Thyroid gland (tissue), 4 donors: ENCODE measurements around the gene GMFB. TPM values are rescaled to one million over a fixed set of nuclear protein-coding genes. Genes with fewer than 3 reads are reported as not detected.

ENCODE experiments used
- DNase-seq, 2 donors: peaks; one replicate each; pipeline ENCODE4 v3.0.0-alpha.2; 2019
- H3K27ac ChIP-seq, 3 donors: fragments of 200-600 bp; sonication (generic); 1 replicate in 2 of 3; 2 replicates in 1 of 3; pipeline ENCODE4 v1.5.1; 2016 to 2019; ENCODE audit warnings: mild to moderate bottlenecking in 1 of 3, moderate library complexity in 1 of 3
- H3K27me3 ChIP-seq: fragments of 200-600 bp; sonication (generic); one replicate; pipeline ENCODE4 v1.5.1; 2019
- H3K36me3 ChIP-seq, 2 donors: fragments of 200-600 bp; sonication (generic); one replicate each; pipeline ENCODE4 v1.5.1; 2016 to 2019
- H3K4me1 ChIP-seq, 2 donors: fragments of 200-600 bp; sonication (generic); one replicate each; pipeline ENCODE4 v1.5.1; 2017 to 2019
- H3K4me3 ChIP-seq, 3 donors: fragments of 200-600 bp; sonication (generic); replicated peaks in 1 of 3; 1 replicate in 2 of 3; 2 replicates in 1 of 3; pipeline ENCODE4 v1.5.1; 2016; ENCODE audit warnings: mild to moderate bottlenecking in 1 of 3
- H3K9me3 ChIP-seq: fragments of 200-600 bp; sonication (generic); one replicate; pipeline ENCODE4 v1.5.1; 2017
- POLR2A ChIP-seq, 2 donors: fragments of 450-650 bp; IDR thresholded peaks; one replicate each; pipeline ENCODE4 v1.6.1; 2017; ENCODE audit warnings: antibody characterized with exemption in 2 of 2, mild to moderate bottlenecking in 2 of 2, moderate library complexity in 1 of 2
- WGBS, 2 donors: methylation state at CpG; one replicate each; pipeline ENCODE4 v1.1.5; 2017; 5-methylcytosine and 5-hydroxymethylcytosine counted together
- intact Hi-C: fragments of 100-400 bp; cut with DNase I; formaldehyde crosslinking; loops from one replicate; pipeline ENCODE4 v1.15.1; 2023
- total RNA-seq, 4 donors: library from RNA; depleted of rRNA; stranded (reverse); fragments of >200 nt; gene quantifications; one replicate each; pipeline ENCODE4 v1.2.3, GENCODE V29; 2016
- TF ChIP-seq, protein P1 (sequence below), 6 experiments: fragments of 200-600 bp in 3 of 6; fragments of 450-650 bp in 3 of 6; sonication (generic) in 3 of 6; IDR thresholded peaks; one replicate each; pipeline ENCODE4 v1.5.1; 2016 to 2019; ENCODE audit warnings: antibody characterized with exemption in 6 of 6, mild to moderate bottlenecking in 2 of 6, inconsistent platforms in 1 of 6, moderate library complexity in 1 of 6

The GMFB gene
- total RNA-seq, 4 donors from 2014 or later: 43.9 to 73.1 (median 57.4) TPM

DNA sequence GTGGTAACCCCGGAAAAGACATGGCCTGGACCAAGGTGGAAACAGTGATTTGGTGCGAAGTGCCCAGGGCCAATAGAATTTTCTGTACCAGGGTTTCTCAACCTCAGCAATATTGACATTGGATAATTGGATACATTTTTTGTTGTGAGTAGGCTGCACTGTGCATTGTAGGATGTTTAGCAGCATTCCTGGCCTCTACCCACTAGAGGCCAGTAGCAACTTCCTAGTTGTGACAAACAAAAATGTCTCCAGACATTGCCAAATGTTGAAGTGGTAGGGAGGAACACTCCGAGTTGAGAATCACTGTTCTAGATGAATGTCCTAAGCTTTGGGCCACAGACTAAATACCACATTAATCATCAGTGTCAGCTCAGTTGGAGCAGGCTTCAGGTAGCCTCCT lies 14.7 kb upstream of the GMFB start:
- H3K27me3 ChIP-seq: no peaks in the 10 kb centered on the region
- no peak overlapping the region for H3K27ac ChIP-seq
- no peaks in the 10 kb centered on the region for H3K36me3 ChIP-seq
- WGBS, 2 donors: 46 to 67% methylated on average over 3 of the region's 3 CpGs
- no peaks in the 10 kb centered on the region for H3K9me3 ChIP-seq
- no peak for DNase-seq
- intact Hi-C loops: no loop called here
- H3K4me3 ChIP-seq: no peak overlapping the region
- TF ChIP-seq, protein P1, sequence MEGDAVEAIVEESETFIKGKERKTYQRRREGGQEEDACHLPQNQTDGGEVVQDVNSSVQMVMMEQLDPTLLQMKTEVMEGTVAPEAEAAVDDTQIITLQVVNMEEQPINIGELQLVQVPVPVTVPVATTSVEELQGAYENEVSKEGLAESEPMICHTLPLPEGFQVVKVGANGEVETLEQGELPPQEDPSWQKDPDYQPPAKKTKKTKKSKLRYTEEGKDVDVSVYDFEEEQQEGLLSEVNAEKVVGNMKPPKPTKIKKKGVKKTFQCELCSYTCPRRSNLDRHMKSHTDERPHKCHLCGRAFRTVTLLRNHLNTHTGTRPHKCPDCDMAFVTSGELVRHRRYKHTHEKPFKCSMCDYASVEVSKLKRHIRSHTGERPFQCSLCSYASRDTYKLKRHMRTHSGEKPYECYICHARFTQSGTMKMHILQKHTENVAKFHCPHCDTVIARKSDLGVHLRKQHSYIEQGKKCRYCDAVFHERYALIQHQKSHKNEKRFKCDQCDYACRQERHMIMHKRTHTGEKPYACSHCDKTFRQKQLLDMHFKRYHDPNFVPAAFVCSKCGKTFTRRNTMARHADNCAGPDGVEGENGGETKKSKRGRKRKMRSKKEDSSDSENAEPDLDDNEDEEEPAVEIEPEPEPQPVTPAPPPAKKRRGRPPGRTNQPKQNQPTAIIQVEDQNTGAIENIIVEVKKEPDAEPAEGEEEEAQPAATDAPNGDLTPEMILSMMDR (IDR thresholded peaks at IDR 0.05): no peak
- TF ChIP-seq POLR2A (IDR thresholded peaks at IDR 0.05): no peak
- H3K4me1 ChIP-seq: no peaks in the 10 kb centered on the region

DNA sequence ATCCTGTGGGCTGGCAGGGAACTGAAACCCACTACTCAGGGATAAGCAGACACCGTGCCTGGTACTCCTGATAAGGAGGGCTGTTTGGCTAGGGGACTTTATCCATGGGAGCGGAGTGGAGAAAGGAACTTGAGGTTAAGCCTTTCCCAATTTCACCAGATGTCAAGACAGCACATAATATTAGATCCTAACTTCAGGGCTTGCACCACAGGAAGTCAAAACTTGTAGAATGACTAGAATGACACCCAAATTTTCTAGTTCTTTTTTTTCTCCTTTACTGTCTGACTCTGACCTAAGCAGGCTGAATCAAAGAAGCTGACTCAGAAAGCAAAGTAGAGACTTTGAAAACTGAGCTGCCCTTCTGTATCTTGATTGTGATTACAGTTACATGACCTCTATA lies 13.8 kb upstream of the GMFB start:
- 44 to 59% methylated on average over 2 of the region's 2 CpGs for WGBS, 2 donors
- intact Hi-C loops: no loop called here
- H3K27ac ChIP-seq: no peak overlapping the region

DNA sequence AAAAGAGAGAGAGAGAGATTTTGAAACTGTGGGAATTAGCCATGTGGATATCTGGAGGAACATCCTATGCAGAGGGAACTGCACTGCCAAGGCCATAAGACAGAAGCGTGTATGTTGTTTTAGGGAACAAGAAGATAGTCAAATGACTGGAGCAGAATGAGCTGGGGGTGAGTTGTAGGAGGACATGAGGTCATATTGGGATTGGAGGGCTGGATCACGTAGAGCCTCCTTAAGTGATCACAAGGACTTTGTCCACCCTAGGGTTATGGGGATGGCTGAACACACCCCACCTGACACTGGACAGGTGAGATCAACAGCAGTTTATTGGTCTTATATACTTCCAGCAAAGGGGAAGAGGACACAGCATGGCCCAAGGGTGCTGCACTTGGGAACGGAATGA lies 12.7 kb upstream of the GMFB start:
- intact Hi-C loops: no loop called here
- H3K36me3 ChIP-seq: no peaks in the 10 kb centered on the region
- 87 to 91% methylated on average over 3 of the region's 3 CpGs for WGBS, 2 donors
- H3K9me3 ChIP-seq: no peaks in the 10 kb centered on the region
- H3K4me3 ChIP-seq: no peak overlapping the region
- H3K27ac ChIP-seq: no peak overlapping the region
- TF ChIP-seq, protein P1 (IDR thresholded peaks at IDR 0.05): no peak
- TF ChIP-seq POLR2A (IDR thresholded peaks at IDR 0.05): no peak
- H3K4me1 ChIP-seq: no peaks in the 10 kb centered on the region
- no peak for DNase-seq
- H3K27me3 ChIP-seq: no peaks in the 10 kb centered on the region

More for the DNA sequence above, 13.8 kb upstream of the GMFB start:
- no peaks in the 10 kb centered on the region for H3K9me3 ChIP-seq
- no peaks in the 10 kb centered on the region for H3K4me1 ChIP-seq
- DNase-seq: no peak
- no peaks in the 10 kb centered on the region for H3K27me3 ChIP-seq
- H3K4me3 ChIP-seq: no peak overlapping the region
- no peaks in the 10 kb centered on the region for H3K36me3 ChIP-seq
- TF ChIP-seq, protein P1 (IDR thresholded peaks at IDR 0.05): no peak

DNA sequence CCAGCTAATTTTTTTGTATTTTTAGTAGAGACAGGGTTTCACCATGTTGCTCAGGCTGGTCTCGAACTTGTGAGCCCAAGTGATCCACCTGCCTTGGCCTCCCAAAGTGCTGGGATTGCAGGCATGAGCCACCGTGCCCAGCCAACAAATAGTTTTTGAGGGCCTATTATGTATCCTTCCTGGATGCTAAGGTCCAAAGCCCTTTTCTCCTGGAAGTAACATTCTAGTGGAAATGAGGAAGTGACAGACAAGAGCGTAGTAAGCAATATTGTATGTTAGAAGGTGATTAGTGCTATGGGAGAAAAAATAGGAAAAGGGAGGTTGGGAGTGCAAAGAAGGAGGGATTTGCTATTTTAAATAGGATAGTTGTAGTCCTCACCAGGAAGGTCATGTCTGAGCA lies 12.0 kb upstream of the GMFB start:
- Histone ChIP-seq H3K27me3 (no peaks in the 10 kb centered on the region), H3K27ac (no peak overlapping the region), H3K4me1 (no peaks in the 10 kb centered on the region), H3K4me3 (no peak overlapping the region), H3K9me3 (no peaks in the 10 kb centered on the region), H3K36me3 (no peaks in the 10 kb centered on the region)
- intact Hi-C loops: no loop called here
- no peak for DNase-seq
- WGBS, 2 donors: 86 to 90% methylated on average over 3 of the region's 3 CpGs
- TF ChIP-seq, protein P1 (IDR thresholded peaks at IDR 0.05): no peak
- no peak for TF ChIP-seq POLR2A (IDR thresholded peaks at IDR 0.05)

DNA sequence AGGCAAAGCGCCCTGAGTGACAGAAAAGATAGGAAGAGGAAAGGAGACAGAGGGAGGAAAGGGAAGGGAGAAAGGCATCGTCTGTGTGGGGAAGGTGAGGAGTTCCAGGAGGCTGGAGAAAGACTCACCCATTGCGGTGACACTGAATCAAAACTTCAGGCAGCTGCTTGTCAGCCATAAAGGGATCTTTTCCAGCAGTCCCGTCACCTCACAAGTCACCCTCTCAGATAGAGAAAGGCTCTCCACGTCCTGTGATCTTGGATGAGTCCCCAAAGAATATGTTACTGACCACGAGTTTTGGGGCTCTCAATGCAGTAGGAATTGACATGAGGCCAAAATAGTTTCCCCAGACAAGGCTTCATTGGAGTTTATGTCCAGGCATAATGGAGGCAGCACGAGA lies 9.8 kb upstream of the GMFB start:
- H3K27ac ChIP-seq: no peak overlapping the region
- DNase-seq: no peak
- no peak overlapping the region for H3K4me3 ChIP-seq
- H3K9me3 ChIP-seq: no peaks in the 10 kb centered on the region
- intact Hi-C loops: loop anchor here (10.0 kb wide), 1 partner anchor 276 kb away; no protein-coding TSS in a partner anchor
- H3K4me1 ChIP-seq: no peaks in the 10 kb centered on the region
- TF ChIP-seq, protein P1 (IDR thresholded peaks at IDR 0.05): no peak
- no peak for TF ChIP-seq POLR2A (IDR thresholded peaks at IDR 0.05)
- H3K27me3 ChIP-seq: no peaks in the 10 kb centered on the region
- no peaks in the 10 kb centered on the region for H3K36me3 ChIP-seq
- 77 to 82% methylated on average over 7 of the region's 7 CpGs for WGBS, 2 donors
